ENCODE data around the gene FNDC1.

Gene FNDC1

DNA sequence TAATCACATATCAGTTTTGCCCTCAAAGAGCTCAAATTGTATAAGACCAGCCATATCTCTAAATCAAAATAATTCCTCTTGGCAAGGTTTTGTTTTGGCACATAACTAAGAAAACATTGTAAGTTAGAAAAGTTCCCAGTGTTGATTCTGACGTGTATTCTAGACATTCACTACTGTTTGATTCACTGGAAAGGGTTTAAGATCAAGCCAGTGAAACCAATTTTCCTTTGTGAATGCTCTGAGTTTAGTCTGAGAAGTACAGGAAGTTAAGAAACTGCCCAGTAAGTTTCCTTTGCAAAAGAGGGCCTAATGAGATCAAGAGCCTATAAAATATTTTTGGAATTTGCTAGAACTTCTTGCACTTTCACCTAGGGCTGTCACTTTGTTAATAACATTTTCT, 143.0 kb downstream of the FNDC1 start:
- Histone ChIP-seq H3K9ac (ENCODE audit: low read length) (no peak overlapping the region), H3K9me3 (ENCODE audit: insufficient read depth, low read length) (no peaks in the 10 kb centered on the region), H3F3A (ENCODE audit: insufficient read depth) (no peaks in the 10 kb centered on the region), H4K20me1 (ENCODE audit: low read depth, low read length) (no peaks in the 10 kb centered on the region), H3K79me2 (ENCODE audit: insufficient read depth, low read length) (no peaks in the 10 kb centered on the region), H2AFZ (ENCODE audit: low read depth, low read length, severe bottlenecking) (no peak overlapping the region), H3K36me3 (ENCODE audit: low read length) (no peaks in the 10 kb centered on the region), H3K9me2 (replicated peaks; ENCODE audit: insufficient read depth, low read length) (no peaks in the 10 kb centered on the region), H3K4me2 (ENCODE audit: low read depth, low read length, poor library complexity, severe bottlenecking) (no peak overlapping the region), H3K4me3 (ENCODE audit: insufficient read depth, low read length, poor library complexity, severe bottlenecking) (no peak overlapping the region), H3K27me3 (ENCODE audit: low read length) (no peaks in the 10 kb centered on the region), H3K27ac (ENCODE audit: low read depth, low read length) (no peak overlapping the region)
- TF ChIP-seq, protein P1, sequence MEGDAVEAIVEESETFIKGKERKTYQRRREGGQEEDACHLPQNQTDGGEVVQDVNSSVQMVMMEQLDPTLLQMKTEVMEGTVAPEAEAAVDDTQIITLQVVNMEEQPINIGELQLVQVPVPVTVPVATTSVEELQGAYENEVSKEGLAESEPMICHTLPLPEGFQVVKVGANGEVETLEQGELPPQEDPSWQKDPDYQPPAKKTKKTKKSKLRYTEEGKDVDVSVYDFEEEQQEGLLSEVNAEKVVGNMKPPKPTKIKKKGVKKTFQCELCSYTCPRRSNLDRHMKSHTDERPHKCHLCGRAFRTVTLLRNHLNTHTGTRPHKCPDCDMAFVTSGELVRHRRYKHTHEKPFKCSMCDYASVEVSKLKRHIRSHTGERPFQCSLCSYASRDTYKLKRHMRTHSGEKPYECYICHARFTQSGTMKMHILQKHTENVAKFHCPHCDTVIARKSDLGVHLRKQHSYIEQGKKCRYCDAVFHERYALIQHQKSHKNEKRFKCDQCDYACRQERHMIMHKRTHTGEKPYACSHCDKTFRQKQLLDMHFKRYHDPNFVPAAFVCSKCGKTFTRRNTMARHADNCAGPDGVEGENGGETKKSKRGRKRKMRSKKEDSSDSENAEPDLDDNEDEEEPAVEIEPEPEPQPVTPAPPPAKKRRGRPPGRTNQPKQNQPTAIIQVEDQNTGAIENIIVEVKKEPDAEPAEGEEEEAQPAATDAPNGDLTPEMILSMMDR (IDR thresholded peaks at IDR 0.05; ENCODE audit: insufficient read depth, low read length, poor library complexity, severe bottlenecking) = no peak
- no peak for TF ChIP-seq EZH2phosphoT487 (conservative IDR thresholded peaks at IDR 0.05; ENCODE audit: low read length)

DNA sequence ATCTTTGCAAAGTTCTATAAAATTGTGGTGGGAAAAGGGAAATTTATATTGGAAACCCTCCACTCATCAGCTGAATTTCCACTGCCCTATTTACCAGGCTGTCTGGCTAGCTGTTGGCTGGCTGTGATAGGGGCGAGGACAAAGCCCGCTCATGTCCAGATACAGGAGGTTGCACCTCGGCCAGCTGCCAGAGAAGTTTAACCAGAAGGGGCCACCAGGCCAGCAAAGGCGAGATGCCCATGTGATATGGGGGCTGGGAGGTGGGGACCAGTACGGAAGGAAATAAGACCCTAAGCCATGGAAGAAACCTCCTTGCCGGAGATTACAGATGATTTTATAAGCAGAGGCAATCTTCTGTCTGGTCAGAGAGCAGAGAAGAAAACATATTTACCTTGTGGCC, 143.8 kb downstream of the FNDC1 start:
- TF ChIP-seq EZH2phosphoT487 (conservative IDR thresholded peaks at IDR 0.05; ENCODE audit: low read length) = no peak
- TF ChIP-seq, protein P1 (IDR thresholded peaks at IDR 0.05; ENCODE audit: insufficient read depth, low read length, poor library complexity, severe bottlenecking) = no peak
- Histone ChIP-seq H3K9me3 (ENCODE audit: insufficient read depth, low read length) (no peaks in the 10 kb centered on the region), H3K36me3 (ENCODE audit: low read length) (no peaks in the 10 kb centered on the region), H3K9ac (ENCODE audit: low read length) (no peak overlapping the region), H3K27me3 (ENCODE audit: low read length) (no peaks in the 10 kb centered on the region), H3K27ac (ENCODE audit: low read depth, low read length) (no peak overlapping the region), H3K4me2 (ENCODE audit: low read depth, low read length, poor library complexity, severe bottlenecking) (no peak overlapping the region), H3K79me2 (ENCODE audit: insufficient read depth, low read length) (no peaks in the 10 kb centered on the region), H4K20me1 (ENCODE audit: low read depth, low read length) (no peaks in the 10 kb centered on the region), H2AFZ (ENCODE audit: low read depth, low read length, severe bottlenecking) (no peak overlapping the region), H3F3A (ENCODE audit: insufficient read depth) (no peaks in the 10 kb centered on the region), H3K4me3 (ENCODE audit: insufficient read depth, low read length, poor library complexity, severe bottlenecking) (no peak overlapping the region), H3K9me2 (replicated peaks; ENCODE audit: insufficient read depth, low read length) (no peaks in the 10 kb centered on the region)

GRCh38 chr6:159315562-159315961, 146.4 kb downstream of the FNDC1 start:
- H3K9me2 ChIP-seq (replicated peaks; ENCODE audit: insufficient read depth, low read length) = no peaks in the 10 kb centered on the region
- H3K9me3 ChIP-seq (ENCODE audit: insufficient read depth, low read length) = no peaks in the 10 kb centered on the region
- H3K4me3 ChIP-seq (ENCODE audit: insufficient read depth, low read length, poor library complexity, severe bottlenecking) = no peak overlapping the region
- no peaks in the 10 kb centered on the region for H3K79me2 ChIP-seq (ENCODE audit: insufficient read depth, low read length)
- H3K36me3 ChIP-seq (ENCODE audit: low read length) = no peaks in the 10 kb centered on the region
- TF ChIP-seq EZH2phosphoT487 (conservative IDR thresholded peaks at IDR 0.05; ENCODE audit: low read length) = no peak
- no peak overlapping the region for H2AFZ ChIP-seq (ENCODE audit: low read depth, low read length, severe bottlenecking)
- no peak overlapping the region for H3K4me2 ChIP-seq (ENCODE audit: low read depth, low read length, poor library complexity, severe bottlenecking)
- no peaks in the 10 kb centered on the region for H4K20me1 ChIP-seq (ENCODE audit: low read depth, low read length)
- no peak overlapping the region for H3K9ac ChIP-seq (ENCODE audit: low read length)
- H3F3A ChIP-seq (ENCODE audit: insufficient read depth) = no peaks in the 10 kb centered on the region
- no peak overlapping the region for H3K27ac ChIP-seq (ENCODE audit: low read depth, low read length)
- no peaks in the 10 kb centered on the region for H3K27me3 ChIP-seq (ENCODE audit: low read length)

DNA sequence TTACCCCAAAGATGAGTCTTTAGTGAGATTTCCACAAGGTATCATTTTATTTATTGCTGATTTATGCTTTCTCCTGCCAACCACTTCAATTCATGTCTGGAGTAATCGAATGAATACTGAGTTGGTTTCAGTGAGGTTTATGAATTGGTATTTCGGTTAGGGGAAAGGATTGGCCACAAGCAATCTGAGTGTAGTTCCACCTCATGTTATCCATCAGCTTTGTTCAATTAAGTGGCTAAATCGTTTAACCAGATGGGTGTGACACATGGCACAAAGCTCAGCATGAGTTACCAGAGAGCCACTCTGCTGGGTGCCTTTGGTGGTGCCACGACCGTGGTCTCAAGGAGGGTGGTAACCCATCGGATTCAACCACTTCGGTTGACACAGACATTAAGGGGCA, 148.2 kb downstream of the FNDC1 start:
- TF ChIP-seq EZH2phosphoT487 (conservative IDR thresholded peaks at IDR 0.05; ENCODE audit: low read length) = no peak
- TF ChIP-seq, protein P1 (IDR thresholded peaks at IDR 0.05; ENCODE audit: insufficient read depth, low read length, poor library complexity, severe bottlenecking) = no peak
- Histone ChIP-seq H3K36me3 (ENCODE audit: low read length) (no peaks in the 10 kb centered on the region), H3F3A (ENCODE audit: insufficient read depth) (no peaks in the 10 kb centered on the region), H3K79me2 (ENCODE audit: insufficient read depth, low read length) (no peaks in the 10 kb centered on the region), H3K27me3 (ENCODE audit: low read length) (no peaks in the 10 kb centered on the region), H3K9me3 (ENCODE audit: insufficient read depth, low read length) (no peaks in the 10 kb centered on the region), H4K20me1 (ENCODE audit: low read depth, low read length) (no peaks in the 10 kb centered on the region), H3K4me2 (ENCODE audit: low read depth, low read length, poor library complexity, severe bottlenecking) (no peak overlapping the region), H3K9ac (ENCODE audit: low read length) (no peak overlapping the region), H3K27ac (ENCODE audit: low read depth, low read length) (no peak overlapping the region), H3K4me3 (ENCODE audit: insufficient read depth, low read length, poor library complexity, severe bottlenecking) (no peak overlapping the region), H3K9me2 (replicated peaks; ENCODE audit: insufficient read depth, low read length) (no peaks in the 10 kb centered on the region), H2AFZ (ENCODE audit: low read depth, low read length, severe bottlenecking) (no peak overlapping the region)

Measured in SU-DHL-6 (cell line).